K562 (cell line): ENCODE data around the gene BMP15.

ENCODE experiments used
- EHMT2 ChIP-seq: fragments of 450-650 bp; IDR thresholded peaks from 2 replicates; pipeline ENCODE4 v1.6.1; 2018; ENCODE audit warnings: antibody characterized with exemption
- ESRRA ChIP-seq: fragments of 450-650 bp; IDR thresholded peaks from 2 replicates; pipeline ENCODE4 v1.6.1; 2014; ENCODE audit warnings: low read depth, mild to moderate bottlenecking, moderate library complexity, borderline replicate concordance
- EZH2 ChIP-seq: IDR thresholded peaks from 2 replicates; pipeline ENCODE4 v1.6.1; 2012; ENCODE audit warnings: low read depth, mild to moderate bottlenecking, inconsistent platforms, low read length, borderline replicate concordance
- ILF3 ChIP-seq: fragments of 450-650 bp; IDR thresholded peaks from 2 replicates; pipeline ENCODE4 v1.6.1; 2018; ENCODE audit warnings: antibody characterized with exemption, mild to moderate bottlenecking, moderate library complexity, borderline replicate concordance
- KDM5B ChIP-seq: fragments of 200-600 bp; sonication (generic); IDR thresholded peaks from 2 replicates; pipeline ENCODE4 v1.6.1; 2012; ENCODE audit warnings: low read depth, mild to moderate bottlenecking, moderate library complexity, low read length, control low read depth, inconsistent platforms; ENCODE audit not compliant: insufficient replicate concordance
- MIER1 ChIP-seq: fragments of 450-650 bp; IDR thresholded peaks from 2 replicates; pipeline ENCODE4 v1.6.1; 2016; ENCODE audit warnings: antibody characterized with exemption, mild to moderate bottlenecking, low read depth
- MYBL2 ChIP-seq, 2 experiments: fragments of 450-650 bp in 1 of 2; sonication (generic) in 1 of 2; formaldehyde crosslinking in 1 of 2; IDR thresholded peaks; 2 replicates each; pipeline versions ENCODE4 v1.6.1 to v1.8.1; 2017 to 2022; ENCODE audit warnings: borderline replicate concordance in 1 of 2, inconsistent platforms in 1 of 2, low read depth in 1 of 2, mild to moderate bottlenecking in 1 of 2, missing genetic modification reagents in 1 of 2, moderate library complexity in 1 of 2
- POLR2AphosphoS2 ChIP-seq: IDR thresholded peaks from 2 replicates; pipeline ENCODE4 v1.6.1; 2012; ENCODE audit warnings: low read length, improper control_type of control experiment
- SNRNP70 ChIP-seq: fragments of 200-400 bp; formaldehyde crosslinking; optimal IDR thresholded peaks from 2 replicates; pipeline ENCODE3; 2017; ENCODE audit warnings: low read depth, low read length
- ZFP1 ChIP-seq: fragments of 450-650 bp; formaldehyde crosslinking; IDR thresholded peaks from 2 replicates; pipeline ENCODE4 v1.4.0; 2020; ENCODE audit warnings: mild to moderate bottlenecking, mixed read lengths
- ZNF3 ChIP-seq: fragments of 250-450 bp; sonication (Bioruptor Pico); IDR thresholded peaks from 2 replicates; pipeline ENCODE4 v1.5.0; 2021; ENCODE audit warnings: mild to moderate bottlenecking, moderate library complexity
- ZNF668 ChIP-seq: fragments of 250-450 bp; sonication (Bioruptor Pico); IDR thresholded peaks from 2 replicates; pipeline ENCODE4 v1.8.0; 2022; ENCODE audit warnings: mild to moderate bottlenecking, inconsistent platforms
- TF ChIP-seq, protein P1 (sequence below): sonication (generic); formaldehyde crosslinking; IDR thresholded peaks from 2 replicates; pipeline ENCODE4 v1.8.1; 2023; ENCODE audit warnings: mild to moderate bottlenecking, missing genetic modification reagents
- TF ChIP-seq, protein P2 (sequence below), 3 experiments: IDR thresholded peaks in 2 of 3; conservative IDR thresholded peaks in 1 of 3; 2 replicates each; pipeline ENCODE4 v1.5.1; 2011 to 2012; ENCODE audit warnings: low read length in 3 of 3, mild to moderate bottlenecking in 3 of 3, control low read depth in 2 of 3, improper control_type of control experiment in 1 of 3, inconsistent platforms in 1 of 3, low read depth in 1 of 3, mixed read lengths in 1 of 3, moderate library complexity in 1 of 3; ENCODE audit not compliant: insufficient read depth in 2 of 3

DNA sequence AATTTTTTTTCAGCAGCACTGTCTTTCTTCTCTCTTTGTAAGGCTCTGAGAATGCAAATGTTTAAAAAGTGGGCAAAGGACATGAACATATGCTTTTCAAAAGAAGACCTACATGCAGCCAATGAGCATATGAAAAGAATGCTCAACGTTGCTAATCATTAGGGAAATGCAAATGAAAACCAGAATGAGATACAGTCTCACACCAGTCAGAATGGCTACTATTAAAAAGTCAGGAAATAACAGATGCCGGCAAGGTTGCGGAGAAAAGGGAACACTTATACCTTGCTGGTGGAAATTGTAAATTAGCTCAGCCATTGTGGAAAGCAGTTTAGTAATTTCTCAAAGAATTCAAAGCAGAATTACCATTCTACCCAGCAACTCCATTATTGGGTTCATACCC lies 51.6 kb downstream of the BMP15 start:
- TF ChIP-seq MIER1 (no peak), ILF3 (no peak), POLR2AphosphoS2 (no peak), EZH2 (no peak), SNRNP70 (no peak), ZNF3 (CRISPR knock-in tag) (no peak), ZFP1 (CRISPR knock-in tag) (no peak), ESRRA (no peak), MYBL2 (IDR thresholded peaks at IDR 0.05; ENCODE audit: low read depth) (no peak), MYBL2 (CRISPR knock-in tag; IDR thresholded peaks at IDR 0.05; ENCODE audit: borderline replicate concordance) (no peak), KDM5B (no peak), ZNF668 (CRISPR knock-in tag) (no peak), EHMT2 (no peak)
- TF ChIP-seq, protein P1, sequence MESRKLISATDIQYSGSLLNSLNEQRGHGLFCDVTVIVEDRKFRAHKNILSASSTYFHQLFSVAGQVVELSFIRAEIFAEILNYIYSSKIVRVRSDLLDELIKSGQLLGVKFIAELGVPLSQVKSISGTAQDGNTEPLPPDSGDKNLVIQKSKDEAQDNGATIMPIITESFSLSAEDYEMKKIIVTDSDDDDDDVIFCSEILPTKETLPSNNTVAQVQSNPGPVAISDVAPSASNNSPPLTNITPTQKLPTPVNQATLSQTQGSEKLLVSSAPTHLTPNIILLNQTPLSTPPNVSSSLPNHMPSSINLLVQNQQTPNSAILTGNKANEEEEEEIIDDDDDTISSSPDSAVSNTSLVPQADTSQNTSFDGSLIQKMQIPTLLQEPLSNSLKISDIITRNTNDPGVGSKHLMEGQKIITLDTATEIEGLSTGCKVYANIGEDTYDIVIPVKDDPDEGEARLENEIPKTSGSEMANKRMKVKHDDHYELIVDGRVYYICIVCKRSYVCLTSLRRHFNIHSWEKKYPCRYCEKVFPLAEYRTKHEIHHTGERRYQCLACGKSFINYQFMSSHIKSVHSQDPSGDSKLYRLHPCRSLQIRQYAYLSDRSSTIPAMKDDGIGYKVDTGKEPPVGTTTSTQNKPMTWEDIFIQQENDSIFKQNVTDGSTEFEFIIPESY, result no peak
- TF ChIP-seq, protein P2, sequence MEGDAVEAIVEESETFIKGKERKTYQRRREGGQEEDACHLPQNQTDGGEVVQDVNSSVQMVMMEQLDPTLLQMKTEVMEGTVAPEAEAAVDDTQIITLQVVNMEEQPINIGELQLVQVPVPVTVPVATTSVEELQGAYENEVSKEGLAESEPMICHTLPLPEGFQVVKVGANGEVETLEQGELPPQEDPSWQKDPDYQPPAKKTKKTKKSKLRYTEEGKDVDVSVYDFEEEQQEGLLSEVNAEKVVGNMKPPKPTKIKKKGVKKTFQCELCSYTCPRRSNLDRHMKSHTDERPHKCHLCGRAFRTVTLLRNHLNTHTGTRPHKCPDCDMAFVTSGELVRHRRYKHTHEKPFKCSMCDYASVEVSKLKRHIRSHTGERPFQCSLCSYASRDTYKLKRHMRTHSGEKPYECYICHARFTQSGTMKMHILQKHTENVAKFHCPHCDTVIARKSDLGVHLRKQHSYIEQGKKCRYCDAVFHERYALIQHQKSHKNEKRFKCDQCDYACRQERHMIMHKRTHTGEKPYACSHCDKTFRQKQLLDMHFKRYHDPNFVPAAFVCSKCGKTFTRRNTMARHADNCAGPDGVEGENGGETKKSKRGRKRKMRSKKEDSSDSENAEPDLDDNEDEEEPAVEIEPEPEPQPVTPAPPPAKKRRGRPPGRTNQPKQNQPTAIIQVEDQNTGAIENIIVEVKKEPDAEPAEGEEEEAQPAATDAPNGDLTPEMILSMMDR (IDR thresholded peaks at IDR 0.05 in 2 of 3, conservative IDR thresholded peaks at IDR 0.05 in 1 of 3; ENCODE audit: insufficient read depth in 2 of 3, low read depth in 1 of 3, low read length in 3 of 3), result no peak
